GM19455 (cell line): ENCODE data around the gene DOCK2.
A peak's percentile ranks its signal among the peaks of the same experiment; 100 is the strongest.
"Not testable (repeated sequence)": the region's sequence is repeated elsewhere in the genome, so short reads cannot be mapped to it uniquely, and the experiment has no call there.

ENCODE experiments used
- ATAC-seq: cut with Tn5 transposase; IDR thresholded peaks from one replicate; pipeline ENCODE4 v1.9.1; 2021; ENCODE audit not compliant: unreplicated experiment

Gene DOCK2

GRCh38 chr5:169717288-169717687 lies 80.2 kb downstream of the DOCK2 start:
- no peak for ATAC-seq

GRCh38 chr5:169719360-169720314 lies 82.6 kb downstream of the DOCK2 start:
- peak; percentile 73 for ATAC-seq

- ATAC-seq = no peak
Observed at GRCh38 chr5:169721771-169722170, 84.7 kb downstream of the DOCK2 start.

GRCh38 chr5:169723103-169723831 lies 86.2 kb downstream of the DOCK2 start:
- ATAC-seq = no peak

GRCh38 chr5:169724303-169725087 lies 87.4 kb downstream of the DOCK2 start:
- no peak for ATAC-seq

GRCh38 chr5:169725665-169726064 lies 88.6 kb downstream of the DOCK2 start:
- not testable (repeated sequence) for ATAC-seq

- no peak for ATAC-seq
Observed at GRCh38 chr5:169728418-169728817, 91.3 kb downstream of the DOCK2 start.

- ATAC-seq = no peak
Observed at GRCh38 chr5:169731221-169731620, 94.1 kb downstream of the DOCK2 start.

- no peak for ATAC-seq
Observed at GRCh38 chr5:169732841-169733240, 95.8 kb downstream of the DOCK2 start.

- no peak for ATAC-seq
Observed at GRCh38 chr5:169735913-169736312, 98.8 kb downstream of the DOCK2 start.

GRCh38 chr5:169736653-169737052 lies 99.6 kb downstream of the DOCK2 start:
- no peak for ATAC-seq

GRCh38 chr5:169740435-169740834 lies 103.4 kb downstream of the DOCK2 start:
- no peak for ATAC-seq

- ATAC-seq = no peak
Observed at GRCh38 chr5:169742771-169743296, 105.8 kb downstream of the DOCK2 start.

GRCh38 chr5:169744336-169744735 lies 107.3 kb downstream of the DOCK2 start:
- ATAC-seq = no peak

- ATAC-seq = no peak
Observed at GRCh38 chr5:169745441-169746146, 108.5 kb downstream of the DOCK2 start.

GRCh38 chr5:169746147-169746694 lies 109.1 kb downstream of the DOCK2 start:
- no peak for ATAC-seq

GRCh38 chr5:169748174-169748573 lies 111.1 kb downstream of the DOCK2 start:
- ATAC-seq = no peak

- ATAC-seq = no peak
Observed at GRCh38 chr5:169749295-169749694, 112.2 kb downstream of the DOCK2 start.

GRCh38 chr5:169751490-169751889 lies 114.4 kb downstream of the DOCK2 start:
- no peak for ATAC-seq

GRCh38 chr5:169752566-169752965 lies 115.5 kb downstream of the DOCK2 start:
- not testable (repeated sequence) for ATAC-seq
